Left ventricle myocardium inferior (tissue), 1 donor: ENCODE measurements around the gene TEKT4. TPM values are rescaled to one million over a fixed set of nuclear protein-coding genes. Genes with fewer than 3 reads are reported as not detected.
"Not testable (repeated sequence)": the region's sequence is repeated elsewhere in the genome, so short reads cannot be mapped to it uniquely, and the experiment has no call there.

ENCODE experiments used
- DNase-seq: peaks from one replicate; pipeline ENCODE4 v3.0.0-alpha.2; 2020
- H3K27ac ChIP-seq: fragments of 200-600 bp; replicated peaks from 2 replicates; pipeline ENCODE4 v1.8.0; 2021
- H3K27me3 ChIP-seq: fragments of 200-600 bp; 2 replicates; pipeline ENCODE4 v1.8.0; 2021; ENCODE audit warnings: low read depth
- H3K36me3 ChIP-seq: fragments of 200-600 bp; 2 replicates; pipeline ENCODE4 v1.8.0; 2021
- H3K4me1 ChIP-seq: fragments of 200-600 bp; 2 replicates; pipeline ENCODE4 v1.8.0; 2021
- H3K4me3 ChIP-seq: fragments of 200-600 bp; 2 replicates; pipeline ENCODE4 v1.8.0; 2021; ENCODE audit warnings: mild to moderate bottlenecking, moderate library complexity
- H3K9me3 ChIP-seq: fragments of 200-600 bp; replicated peaks from 2 replicates; pipeline ENCODE4 v1.8.0; 2021
- intact Hi-C: fragments of 100-400 bp; cut with micrococcal nuclease; formaldehyde crosslinking; loops from one replicate; pipeline ENCODE4 v1.11.0; 2022
- total RNA-seq: library from RNA; stranded (reverse); fragmentation: NEBNext Ultra II Directional; extraction: Animal tissue kit (Norgen Biotek cat#: 25700); gene quantifications from one replicate; pipeline ENCODE4 v1.2.1, GENCODE V29; 2021
- TF ChIP-seq, protein P1 (sequence below): fragments of 200-600 bp; IDR thresholded peaks from 2 replicates; pipeline ENCODE4 v1.8.0; 2021; ENCODE audit warnings: antibody characterized with exemption, mild to moderate bottlenecking, borderline replicate concordance
- donor health status: DM: no; HTN: yes; CAD: no; lungs with severe emphysema.

Gene TEKT4
- total RNA-seq, 1 donor from 2014 or later: not detected

- intact Hi-C loops: no loop called here
- no peak overlapping the region for H3K27ac ChIP-seq
- no peaks in the 10 kb centered on the region for H3K36me3 ChIP-seq
- H3K4me1 ChIP-seq: no peaks in the 10 kb centered on the region
- no peaks in the 10 kb centered on the region for H3K9me3 ChIP-seq
- TF ChIP-seq, protein P1, sequence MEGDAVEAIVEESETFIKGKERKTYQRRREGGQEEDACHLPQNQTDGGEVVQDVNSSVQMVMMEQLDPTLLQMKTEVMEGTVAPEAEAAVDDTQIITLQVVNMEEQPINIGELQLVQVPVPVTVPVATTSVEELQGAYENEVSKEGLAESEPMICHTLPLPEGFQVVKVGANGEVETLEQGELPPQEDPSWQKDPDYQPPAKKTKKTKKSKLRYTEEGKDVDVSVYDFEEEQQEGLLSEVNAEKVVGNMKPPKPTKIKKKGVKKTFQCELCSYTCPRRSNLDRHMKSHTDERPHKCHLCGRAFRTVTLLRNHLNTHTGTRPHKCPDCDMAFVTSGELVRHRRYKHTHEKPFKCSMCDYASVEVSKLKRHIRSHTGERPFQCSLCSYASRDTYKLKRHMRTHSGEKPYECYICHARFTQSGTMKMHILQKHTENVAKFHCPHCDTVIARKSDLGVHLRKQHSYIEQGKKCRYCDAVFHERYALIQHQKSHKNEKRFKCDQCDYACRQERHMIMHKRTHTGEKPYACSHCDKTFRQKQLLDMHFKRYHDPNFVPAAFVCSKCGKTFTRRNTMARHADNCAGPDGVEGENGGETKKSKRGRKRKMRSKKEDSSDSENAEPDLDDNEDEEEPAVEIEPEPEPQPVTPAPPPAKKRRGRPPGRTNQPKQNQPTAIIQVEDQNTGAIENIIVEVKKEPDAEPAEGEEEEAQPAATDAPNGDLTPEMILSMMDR: no peak
- H3K4me3 ChIP-seq: no peak overlapping the region
- peaks cover 78% of the 10 kb centered on the region for H3K27me3 ChIP-seq
- no peak for DNase-seq
These were observed 5.9 kb downstream of the TEKT4 start for GRCh38 chr2:94877129-94877528.

DNA sequence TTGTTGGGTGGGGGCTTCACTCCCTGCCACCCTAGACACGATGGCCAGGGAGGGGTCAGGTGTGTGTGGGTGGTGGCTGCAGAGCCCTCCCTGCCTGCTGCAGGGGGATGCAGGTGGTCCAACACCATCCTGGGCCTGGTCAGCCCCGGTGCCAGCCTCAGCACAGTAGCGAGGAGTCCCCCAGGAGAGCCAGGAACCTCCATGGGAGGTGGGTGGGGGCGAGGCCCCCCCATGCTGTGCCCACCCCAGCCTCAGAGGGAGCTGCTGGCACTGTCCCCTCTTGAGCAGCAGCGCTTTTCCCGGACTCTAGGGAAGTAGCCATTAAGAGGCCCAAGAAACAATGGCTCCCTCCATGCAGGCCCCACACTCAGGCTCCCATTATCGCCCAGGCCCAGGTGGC, 7.3 kb downstream of the TEKT4 start:
- H3K4me3 ChIP-seq, H3K4me1 ChIP-seq, H3K36me3 ChIP-seq, intact Hi-C loops, H3K9me3 ChIP-seq, H3K27ac ChIP-seq: not testable (repeated sequence)
- H3K27me3 ChIP-seq: peaks cover 64% of the 10 kb centered on the region
- DNase-seq: peak; percentile 6

DNA sequence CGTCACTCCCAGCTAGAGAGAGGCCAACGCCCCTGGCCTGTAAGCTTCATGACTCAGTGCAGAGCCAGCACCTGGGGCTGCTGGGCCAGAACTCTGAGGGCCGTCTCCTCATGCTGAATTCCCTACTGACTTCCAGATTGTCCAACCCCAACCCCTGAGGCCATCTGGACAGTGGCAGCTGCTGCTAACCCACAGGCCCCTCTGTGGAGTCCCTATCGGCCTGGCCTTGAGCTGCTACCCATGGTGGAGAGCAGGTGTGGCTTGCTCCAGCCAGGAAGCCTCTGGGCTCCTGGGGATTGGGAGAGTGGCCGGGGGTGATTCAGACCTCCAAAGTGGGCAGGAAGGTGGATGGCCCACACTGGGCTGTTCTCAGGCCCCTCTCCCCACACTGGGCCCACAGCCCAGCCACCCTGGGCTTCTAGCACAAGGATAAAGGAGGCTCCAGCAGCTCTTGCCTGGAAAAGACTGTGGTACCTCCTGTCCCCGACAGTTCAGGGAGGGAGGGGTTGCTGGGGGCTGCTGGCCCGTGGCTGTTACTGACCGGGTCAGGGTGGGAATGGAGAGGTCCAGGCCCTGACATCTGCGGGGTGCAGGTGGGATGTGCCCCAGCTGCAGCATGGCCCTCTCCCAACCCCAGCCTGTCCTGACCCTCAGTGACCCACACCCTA, 8.2 kb downstream of the TEKT4 start:
- Histone ChIP-seq H3K36me3 (no peaks in the 10 kb centered on the region), H3K27me3 (peaks cover 55% of the 10 kb centered on the region), H3K9me3 (peaks cover 3% of the 10 kb centered on the region), H3K4me1 (no peaks in the 10 kb centered on the region), H3K27ac (no peak overlapping the region), H3K4me3 (no peak overlapping the region)
- DNase-seq: no peak
- TF ChIP-seq, protein P1: no peak
- intact Hi-C loops: no loop called here

GRCh38 chr2:94879982-94880377, 8.8 kb downstream of the TEKT4 start:
- DNase-seq: no peak
- Histone ChIP-seq H3K36me3 (no peaks in the 10 kb centered on the region), H3K27ac (no peak overlapping the region), H3K9me3 (peaks cover 3% of the 10 kb centered on the region), H3K27me3 (peaks cover 50% of the 10 kb centered on the region), H3K4me3 (no peak overlapping the region), H3K4me1 (no peaks in the 10 kb centered on the region)
- intact Hi-C loops: no loop called here
- TF ChIP-seq, protein P1: no peak

DNA sequence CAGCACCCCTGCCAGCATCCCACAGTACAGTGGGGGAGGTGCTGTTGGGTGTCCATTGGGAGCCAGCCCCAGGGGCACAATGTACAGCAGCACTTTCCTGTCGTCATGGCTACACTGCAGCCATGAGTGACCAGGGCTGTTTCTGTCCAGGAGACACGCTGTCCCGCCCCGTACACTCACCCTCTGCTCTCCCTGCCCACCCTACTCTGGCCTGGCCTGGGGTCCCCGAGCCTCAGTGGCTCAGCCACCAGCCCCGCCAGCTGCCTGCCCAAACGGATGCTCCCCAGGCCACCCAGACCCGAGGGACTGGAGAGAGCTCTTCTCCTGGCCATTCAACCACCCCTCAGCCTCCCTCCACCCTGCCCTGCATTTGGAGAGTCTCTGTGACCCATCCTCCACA, 9.3 kb downstream of the TEKT4 start:
- peaks cover 44% of the 10 kb centered on the region for H3K27me3 ChIP-seq
- no peak overlapping the region for H3K4me3 ChIP-seq
- H3K9me3 ChIP-seq: peaks cover 3% of the 10 kb centered on the region
- TF ChIP-seq, protein P1: no peak
- H3K27ac ChIP-seq: no peak overlapping the region
- intact Hi-C loops: no loop called here
- DNase-seq: no peak
- no peaks in the 10 kb centered on the region for H3K4me1 ChIP-seq
- H3K36me3 ChIP-seq: no peaks in the 10 kb centered on the region

GRCh38 chr2:94881070-94881469, 9.8 kb downstream of the TEKT4 start:
- no peaks in the 10 kb centered on the region for H3K36me3 ChIP-seq
- TF ChIP-seq, protein P1: no peak
- peaks cover 3% of the 10 kb centered on the region for H3K9me3 ChIP-seq
- no peaks in the 10 kb centered on the region for H3K4me1 ChIP-seq
- H3K27ac ChIP-seq: no peak overlapping the region
- intact Hi-C loops: no loop called here
- DNase-seq: no peak
- H3K27me3 ChIP-seq: peaks cover 44% of the 10 kb centered on the region
- H3K4me3 ChIP-seq: no peak overlapping the region
